Dendritic cell treated with granulocyte-macrophage colony-stimulating factor and Interleukin-4, amounts not matched to agents 40 ng/mL and 50 ng/mL, for 4 days (primary cell): Measurements from ENCODE around the gene ATP2B2.

Experiments
- H3K27ac Mint-ChIP-seq: one replicate; pipeline ENCODE4 v1.8.0; 2022; ENCODE audit warnings: mild to moderate bottlenecking, mixed read lengths
- H3K27me3 Mint-ChIP-seq: one replicate; pipeline ENCODE4 v1.8.0; 2022; ENCODE audit warnings: mild to moderate bottlenecking, mixed read lengths
- H3K36me3 Mint-ChIP-seq: one replicate; pipeline ENCODE4 v1.8.0; 2022; ENCODE audit warnings: low read depth, mixed read lengths
- H3K4me1 Mint-ChIP-seq: one replicate; pipeline ENCODE4 v1.8.0; 2022; ENCODE audit warnings: low read depth, mixed read lengths
- H3K4me3 Mint-ChIP-seq: one replicate; pipeline ENCODE4 v1.8.0; 2022; ENCODE audit warnings: mild to moderate bottlenecking, moderate library complexity, mixed read lengths
- H3K9me3 Mint-ChIP-seq: one replicate; pipeline ENCODE4 v1.8.0; 2022; ENCODE audit warnings: mixed read lengths
- intact Hi-C: fragments of 100-400 bp; cut with micrococcal nuclease; formaldehyde crosslinking; loops from one replicate; pipeline ENCODE4 v1.15.0; 2022

Gene ATP2B2

DNA sequence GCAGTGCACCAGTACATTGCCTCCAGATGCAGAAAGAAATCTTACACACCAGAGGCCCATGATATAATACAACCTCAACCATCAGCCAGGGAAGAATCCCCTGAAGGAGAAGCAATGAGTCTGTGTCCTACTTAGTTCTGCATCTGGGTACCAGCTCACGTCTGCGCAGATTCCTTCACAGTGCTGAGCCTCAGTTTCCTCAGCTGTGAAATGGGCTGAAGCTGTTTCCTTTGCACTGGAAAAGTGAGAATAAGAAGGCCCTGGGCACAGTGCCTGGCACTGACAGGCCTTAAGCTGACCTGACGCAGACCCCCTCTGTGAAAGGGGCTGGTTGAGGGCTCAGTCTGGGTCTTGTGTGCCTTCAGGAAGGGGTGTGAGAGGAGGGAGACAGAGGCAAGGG lies 20.7 kb downstream of the ATP2B2 start:
- no peaks in the 10 kb centered on the region for H3K4me1 Mint-ChIP-seq
- H3K4me3 Mint-ChIP-seq, result no peak overlapping the region
- no peak overlapping the region for H3K27ac Mint-ChIP-seq
- no peaks in the 10 kb centered on the region for H3K36me3 Mint-ChIP-seq
- no peaks in the 10 kb centered on the region for H3K9me3 Mint-ChIP-seq
- peaks cover 3% of the 10 kb centered on the region for H3K27me3 Mint-ChIP-seq
- intact Hi-C loops, result no loop called here

DNA sequence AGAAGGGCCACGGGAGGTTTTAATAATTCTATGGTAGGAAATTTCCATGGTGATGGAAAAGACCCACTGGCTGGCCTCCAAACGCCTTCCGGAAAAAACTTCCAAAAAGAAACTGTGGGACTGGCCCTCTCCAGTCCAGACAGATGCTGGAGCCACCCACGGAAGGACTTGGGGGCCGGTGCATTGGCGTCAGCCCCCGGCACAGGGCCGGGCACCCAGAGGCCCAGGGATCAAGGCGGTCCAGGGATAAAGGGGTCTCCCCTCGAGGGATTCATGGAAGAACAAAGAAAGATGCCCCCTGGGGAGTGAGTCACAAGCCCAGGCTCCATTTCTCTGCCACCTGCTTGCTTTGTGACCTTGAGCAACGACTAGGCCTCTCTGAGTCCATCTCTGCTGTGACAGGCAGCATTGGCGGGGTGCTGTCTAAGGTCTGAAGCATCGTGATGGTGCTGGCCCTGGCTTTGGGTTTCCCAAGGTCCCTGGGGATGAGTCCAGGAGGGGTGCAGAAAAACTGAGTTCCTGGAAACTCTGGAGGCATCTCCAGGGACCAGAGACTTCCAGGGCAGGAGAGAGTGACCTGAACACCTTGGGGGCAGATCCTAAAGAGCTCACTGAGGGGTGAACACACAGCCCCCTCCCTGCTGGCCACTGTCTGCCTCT lies 21.6 kb downstream of the ATP2B2 start:
- intact Hi-C loops, result no loop called here
- Mint-ChIP-seq H3K4me1 (no peaks in the 10 kb centered on the region), H3K4me3 (no peak overlapping the region), H3K27ac (no peak overlapping the region), H3K9me3 (peaks cover 9% of the 10 kb centered on the region), H3K27me3 (peaks cover 3% of the 10 kb centered on the region), H3K36me3 (peaks cover under 1% of the 10 kb centered on the region)

DNA sequence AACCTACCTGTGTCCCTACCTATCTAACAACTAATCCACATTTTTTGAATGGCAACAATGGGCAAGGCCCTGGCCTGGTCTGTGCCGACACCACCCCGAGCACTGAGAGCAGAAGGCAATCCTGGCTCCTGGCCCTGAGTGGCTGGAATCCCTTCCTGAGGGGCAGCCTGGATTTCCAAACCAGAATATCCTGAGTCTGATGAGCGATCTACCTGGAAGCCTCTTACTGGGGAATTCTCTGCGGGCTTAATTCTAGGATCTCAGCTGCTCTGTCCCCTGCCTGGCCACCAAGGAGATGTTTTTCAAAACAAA lies 22.1 kb downstream of the ATP2B2 start:
- Mint-ChIP-seq H3K27ac (no peak overlapping the region), H3K9me3 (peaks cover 14% of the 10 kb centered on the region), H3K36me3 (peaks cover 6% of the 10 kb centered on the region), H3K27me3 (peaks cover 1% of the 10 kb centered on the region), H3K4me3 (no peak overlapping the region), H3K4me1 (no peaks in the 10 kb centered on the region)
- intact Hi-C loops, result no loop called here

DNA sequence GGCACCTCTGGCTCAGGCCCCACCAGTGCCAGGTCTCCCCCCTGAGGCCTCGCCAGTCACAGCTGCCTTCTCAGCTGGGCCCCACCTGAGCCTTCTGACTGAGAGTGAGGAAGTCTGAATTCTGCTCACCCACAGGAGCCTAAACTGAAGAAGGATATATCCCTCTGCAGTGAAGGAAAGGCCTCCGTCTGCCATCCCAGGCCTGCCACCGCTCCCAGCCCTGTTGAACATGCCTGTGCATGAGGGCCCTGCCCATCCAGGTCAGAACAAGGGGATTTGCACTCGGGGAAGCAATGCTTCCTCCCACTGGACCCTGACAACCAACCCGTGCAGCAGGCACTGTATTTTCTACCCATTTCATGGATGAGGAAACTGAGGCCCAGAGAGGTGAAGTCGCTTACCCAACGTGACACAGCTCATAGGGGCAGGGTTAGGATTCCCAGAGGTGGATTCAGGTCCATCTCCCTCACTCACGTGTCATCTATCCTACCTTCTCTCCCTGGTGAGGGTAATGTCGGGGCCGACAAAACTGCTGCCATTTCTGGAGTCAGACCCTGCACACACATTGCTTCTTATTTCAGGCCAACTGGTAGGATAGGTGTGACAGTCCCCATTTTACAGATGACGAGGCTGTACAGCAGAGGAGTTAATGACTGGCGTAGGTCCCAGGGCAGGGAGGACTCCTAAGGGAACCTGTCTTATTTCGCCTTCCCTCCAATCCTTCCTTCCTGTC lies 22.6 kb downstream of the ATP2B2 start:
- Mint-ChIP-seq H3K9me3 (peaks cover 19% of the 10 kb centered on the region), H3K36me3 (peaks cover 6% of the 10 kb centered on the region), H3K4me1 (no peaks in the 10 kb centered on the region), H3K27ac (no peak overlapping the region), H3K4me3 (no peak overlapping the region), H3K27me3 (peaks cover 1% of the 10 kb centered on the region)
- intact Hi-C loops, result no loop called here

DNA sequence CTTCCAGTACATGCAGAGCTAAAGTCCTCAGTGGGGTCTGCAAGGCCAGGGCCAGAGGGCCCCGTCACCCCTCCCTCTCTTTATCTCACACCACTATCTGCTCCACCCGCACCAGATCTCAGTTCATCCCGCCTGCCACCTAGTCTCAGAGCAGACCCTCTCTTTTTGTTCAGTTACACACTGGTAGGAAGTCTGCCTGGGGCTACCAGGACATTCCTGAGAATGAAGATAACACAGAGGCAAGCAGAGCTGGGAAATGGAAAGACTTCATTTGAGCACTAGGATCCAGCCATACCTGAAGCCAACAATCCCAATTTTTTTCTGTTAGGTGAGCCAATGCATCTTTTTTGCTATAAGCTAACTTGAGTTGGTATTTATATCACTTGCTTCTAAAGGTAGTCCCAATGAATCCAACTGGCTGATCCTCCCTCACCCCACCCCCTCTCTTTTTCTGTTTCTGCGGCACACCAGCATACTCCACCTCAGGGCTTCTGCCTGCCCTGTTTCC lies 24.5 kb downstream of the ATP2B2 start:
- Mint-ChIP-seq H3K4me1 (no peaks in the 10 kb centered on the region), H3K36me3 (peaks cover 6% of the 10 kb centered on the region), H3K27ac (no peak overlapping the region), H3K4me3 (no peak overlapping the region), H3K27me3 (no peaks in the 10 kb centered on the region), H3K9me3 (peaks cover 23% of the 10 kb centered on the region)
- intact Hi-C loops, result no loop called here

DNA sequence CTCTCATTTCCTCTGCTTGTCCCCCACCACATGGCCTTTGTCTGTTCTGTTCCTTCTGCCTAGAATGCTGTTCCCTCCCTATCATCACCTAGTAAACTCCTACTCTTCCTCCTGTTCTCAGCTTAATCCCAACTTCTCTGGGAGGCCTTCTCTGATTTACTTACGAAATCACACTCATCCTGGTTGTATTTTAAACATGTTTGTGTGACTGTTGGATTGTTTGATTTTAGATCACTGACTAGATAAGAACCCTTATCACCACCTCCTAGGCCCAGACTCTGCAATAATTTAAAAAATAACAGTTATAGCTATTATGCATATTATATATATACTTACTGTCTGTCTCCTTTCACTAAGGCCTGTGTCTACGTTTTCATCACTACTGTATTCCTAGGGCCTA lies 26.1 kb downstream of the ATP2B2 start:
- Mint-ChIP-seq H3K4me3 (no peak overlapping the region), H3K4me1 (no peaks in the 10 kb centered on the region), H3K36me3 (peaks cover 6% of the 10 kb centered on the region), H3K27me3 (no peaks in the 10 kb centered on the region), H3K9me3 (peaks cover 23% of the 10 kb centered on the region), H3K27ac (no peak overlapping the region)
- intact Hi-C loops, result no loop called here

DNA sequence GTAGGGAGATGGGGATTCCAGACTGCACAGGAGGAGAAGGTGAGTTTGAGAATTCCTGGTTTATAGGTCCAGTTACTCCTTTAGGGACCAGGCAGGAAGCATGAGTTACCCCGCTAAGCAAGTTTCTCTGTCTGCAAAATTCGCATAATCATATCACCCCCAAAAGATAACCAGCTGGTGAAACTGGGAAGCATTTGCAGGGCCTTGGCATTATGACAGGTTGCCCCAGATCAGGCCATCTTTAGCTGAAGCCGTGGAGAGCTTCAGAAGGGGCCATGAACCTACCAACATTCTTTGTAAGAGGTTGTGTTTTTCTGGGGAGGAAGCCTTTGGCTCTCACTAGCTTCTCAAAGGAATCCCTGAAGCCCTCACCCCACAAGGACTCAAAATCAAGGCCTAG lies 29.4 kb downstream of the ATP2B2 start:
- H3K4me1 Mint-ChIP-seq, result peaks cover 5% of the 10 kb centered on the region
- H3K27ac Mint-ChIP-seq, result no peak overlapping the region
- H3K9me3 Mint-ChIP-seq, result peaks cover 23% of the 10 kb centered on the region
- no peak overlapping the region for H3K4me3 Mint-ChIP-seq
- intact Hi-C loops, result no loop called here
- peaks cover 6% of the 10 kb centered on the region for H3K36me3 Mint-ChIP-seq
- H3K27me3 Mint-ChIP-seq, result peaks cover 15% of the 10 kb centered on the region

DNA sequence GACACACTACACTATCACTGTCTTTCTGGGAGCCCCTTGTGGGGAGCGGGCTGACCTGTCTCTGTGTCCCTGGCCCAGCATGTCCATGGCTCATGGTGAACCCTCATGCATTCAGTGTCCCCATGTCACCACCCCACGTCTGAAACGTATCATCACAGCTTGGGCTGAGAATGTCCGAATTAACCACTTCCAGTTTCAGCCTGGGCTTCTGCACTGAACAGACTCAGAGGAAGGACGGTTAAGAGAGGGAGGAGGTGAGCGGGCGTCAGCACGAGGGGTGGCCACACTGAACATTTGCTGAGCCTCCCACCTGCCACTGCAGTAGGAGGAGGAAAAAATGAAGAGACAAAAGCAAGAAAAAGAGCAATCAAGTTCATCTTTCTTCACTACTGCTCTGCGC lies 30.5 kb downstream of the ATP2B2 start:
- peaks cover 23% of the 10 kb centered on the region for H3K9me3 Mint-ChIP-seq
- H3K4me1 Mint-ChIP-seq, result peaks cover 5% of the 10 kb centered on the region
- H3K4me3 Mint-ChIP-seq, result no peak overlapping the region
- intact Hi-C loops, result no loop called here
- peaks cover 6% of the 10 kb centered on the region for H3K36me3 Mint-ChIP-seq
- peaks cover 26% of the 10 kb centered on the region for H3K27me3 Mint-ChIP-seq
- H3K27ac Mint-ChIP-seq, result no peak overlapping the region

DNA sequence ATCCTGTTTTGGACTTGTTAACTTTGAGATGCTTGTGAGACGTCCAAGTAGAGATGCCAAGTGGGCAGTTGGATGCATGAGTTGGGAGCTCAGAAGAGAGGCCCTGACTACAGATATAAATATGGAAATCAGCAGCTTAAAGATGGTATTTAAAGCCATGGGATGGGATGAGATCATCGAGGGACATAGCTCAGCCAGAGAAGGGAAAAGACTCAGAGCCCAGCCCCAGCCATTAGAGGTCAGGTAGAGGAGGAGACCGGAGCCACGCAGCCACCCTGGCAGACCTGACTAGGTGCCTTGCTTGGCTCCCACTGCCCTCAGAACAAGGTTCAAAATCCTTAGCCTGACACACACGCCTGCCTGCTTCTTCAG lies 31.1 kb downstream of the ATP2B2 start:
- Mint-ChIP-seq H3K27me3 (peaks cover 29% of the 10 kb centered on the region), H3K9me3 (peaks cover 19% of the 10 kb centered on the region), H3K36me3 (peaks cover 6% of the 10 kb centered on the region), H3K4me1 (peaks cover 5% of the 10 kb centered on the region), H3K4me3 (no peak overlapping the region), H3K27ac (no peak overlapping the region)
- intact Hi-C loops, result no loop called here

DNA sequence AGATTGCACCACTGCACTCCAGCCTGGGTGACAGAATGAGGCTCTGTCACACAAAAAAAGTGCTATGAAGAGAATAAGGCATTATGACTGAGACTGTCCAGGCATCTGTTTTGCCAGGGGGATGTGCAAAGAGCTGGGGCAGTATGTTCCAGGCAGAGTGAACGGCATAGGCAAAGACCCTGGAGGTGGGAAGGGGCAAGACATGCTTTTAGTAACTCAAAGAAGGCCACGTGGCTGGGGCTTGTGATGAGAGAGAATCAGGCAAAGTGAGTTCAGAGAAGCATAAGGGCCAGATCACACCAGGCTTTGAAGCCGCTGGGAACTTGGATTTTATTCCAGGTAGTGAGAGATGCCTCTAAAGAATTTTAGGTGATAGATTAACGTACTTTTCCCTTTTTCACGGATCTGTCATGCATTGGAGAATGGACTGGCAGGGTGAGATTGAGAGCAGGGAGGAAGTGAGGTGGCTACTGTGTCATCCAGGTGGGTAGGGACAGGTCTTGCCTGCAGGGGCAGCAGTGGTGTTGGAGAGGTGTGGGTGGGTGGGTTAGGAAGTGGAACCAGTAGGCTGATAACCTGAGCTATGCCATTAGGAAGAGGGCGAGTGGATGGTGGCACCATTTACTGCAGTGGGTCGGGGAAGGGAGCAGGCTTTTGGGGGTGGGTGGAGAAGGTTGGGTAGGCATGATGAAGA lies 31.7 kb downstream of the ATP2B2 start:
- Mint-ChIP-seq H3K27me3 (peaks cover 29% of the 10 kb centered on the region), H3K4me1 (peaks cover 5% of the 10 kb centered on the region)

DNA sequence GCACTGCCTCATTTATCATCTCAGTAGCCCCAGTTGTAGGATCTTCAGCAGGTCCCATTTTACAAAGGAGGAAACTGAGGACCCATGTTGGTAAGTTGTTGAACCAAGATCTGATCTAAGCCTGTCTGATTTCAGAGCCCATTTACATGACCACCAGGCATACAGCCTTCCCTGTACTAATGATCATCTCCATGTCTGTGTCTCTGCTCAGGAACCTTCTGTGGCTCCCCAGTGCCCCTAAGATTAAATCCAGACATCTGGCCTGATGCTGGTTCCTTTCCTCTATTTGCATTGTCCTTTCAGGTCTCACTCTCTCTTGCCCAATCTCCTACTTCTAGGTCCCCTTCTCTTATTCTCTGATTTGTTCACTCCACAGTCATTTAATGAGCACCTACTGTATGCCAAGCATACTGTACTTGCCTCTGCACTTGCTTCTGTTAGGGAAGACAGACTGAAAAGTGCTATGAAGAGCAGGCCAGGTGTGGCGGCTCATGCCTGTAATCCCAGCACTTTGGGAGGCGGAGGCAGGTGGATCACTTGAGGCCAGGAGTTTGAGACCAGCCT lies 32.4 kb downstream of the ATP2B2 start:
- Mint-ChIP-seq H3K27me3 (peaks cover 29% of the 10 kb centered on the region), H3K4me1 (peaks cover 5% of the 10 kb centered on the region), H3K36me3 (no peaks in the 10 kb centered on the region), H3K27ac (no peak overlapping the region), H3K4me3 (no peak overlapping the region), H3K9me3 (peaks cover 6% of the 10 kb centered on the region)
- intact Hi-C loops, result no loop called here

More for the DNA sequence above, 31.7 kb downstream of the ATP2B2 start:
- Mint-ChIP-seq H3K27ac (no peak overlapping the region), H3K9me3 (peaks cover 14% of the 10 kb centered on the region), H3K4me3 (no peak overlapping the region), H3K36me3 (peaks cover 4% of the 10 kb centered on the region)
- intact Hi-C loops, result no loop called here

DNA sequence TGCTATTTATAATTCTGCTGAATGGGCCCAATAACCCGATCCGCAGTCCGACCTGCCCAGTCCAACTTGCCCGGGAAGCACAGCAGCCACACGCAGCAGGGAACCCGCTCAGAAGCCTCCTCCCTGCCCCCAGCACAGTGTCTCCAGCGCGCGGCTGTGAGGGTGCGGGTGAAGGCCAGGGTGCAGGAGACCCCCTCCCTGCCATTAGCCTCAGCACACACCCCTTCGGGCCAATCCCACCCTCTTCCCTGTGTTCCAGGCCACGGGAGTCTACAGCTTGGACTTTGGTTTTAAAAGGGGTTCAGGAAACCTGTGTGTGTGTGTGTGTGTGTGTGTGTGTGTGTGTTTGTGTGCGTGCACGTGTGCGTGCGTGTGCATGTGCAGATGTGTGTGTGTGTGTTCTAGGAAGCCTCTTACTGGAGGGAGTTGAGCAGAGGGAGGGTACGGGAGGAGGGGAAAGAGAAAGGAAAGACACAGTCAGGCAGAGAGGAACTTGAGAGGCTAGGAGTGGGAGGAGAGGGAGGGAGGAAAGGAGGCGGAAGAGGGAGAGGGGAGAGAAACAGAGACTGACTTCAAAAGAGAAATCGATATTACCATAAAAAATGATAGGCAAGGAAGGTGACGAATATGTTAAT lies 34.2 kb downstream of the ATP2B2 start:
- H3K4me3 Mint-ChIP-seq, result no peak overlapping the region
- H3K36me3 Mint-ChIP-seq, result no peaks in the 10 kb centered on the region
- peaks cover 5% of the 10 kb centered on the region for H3K4me1 Mint-ChIP-seq
- no peaks in the 10 kb centered on the region for H3K9me3 Mint-ChIP-seq
- intact Hi-C loops, result no loop called here
- peaks cover 30% of the 10 kb centered on the region for H3K27me3 Mint-ChIP-seq
- H3K27ac Mint-ChIP-seq, result no peak overlapping the region

DNA sequence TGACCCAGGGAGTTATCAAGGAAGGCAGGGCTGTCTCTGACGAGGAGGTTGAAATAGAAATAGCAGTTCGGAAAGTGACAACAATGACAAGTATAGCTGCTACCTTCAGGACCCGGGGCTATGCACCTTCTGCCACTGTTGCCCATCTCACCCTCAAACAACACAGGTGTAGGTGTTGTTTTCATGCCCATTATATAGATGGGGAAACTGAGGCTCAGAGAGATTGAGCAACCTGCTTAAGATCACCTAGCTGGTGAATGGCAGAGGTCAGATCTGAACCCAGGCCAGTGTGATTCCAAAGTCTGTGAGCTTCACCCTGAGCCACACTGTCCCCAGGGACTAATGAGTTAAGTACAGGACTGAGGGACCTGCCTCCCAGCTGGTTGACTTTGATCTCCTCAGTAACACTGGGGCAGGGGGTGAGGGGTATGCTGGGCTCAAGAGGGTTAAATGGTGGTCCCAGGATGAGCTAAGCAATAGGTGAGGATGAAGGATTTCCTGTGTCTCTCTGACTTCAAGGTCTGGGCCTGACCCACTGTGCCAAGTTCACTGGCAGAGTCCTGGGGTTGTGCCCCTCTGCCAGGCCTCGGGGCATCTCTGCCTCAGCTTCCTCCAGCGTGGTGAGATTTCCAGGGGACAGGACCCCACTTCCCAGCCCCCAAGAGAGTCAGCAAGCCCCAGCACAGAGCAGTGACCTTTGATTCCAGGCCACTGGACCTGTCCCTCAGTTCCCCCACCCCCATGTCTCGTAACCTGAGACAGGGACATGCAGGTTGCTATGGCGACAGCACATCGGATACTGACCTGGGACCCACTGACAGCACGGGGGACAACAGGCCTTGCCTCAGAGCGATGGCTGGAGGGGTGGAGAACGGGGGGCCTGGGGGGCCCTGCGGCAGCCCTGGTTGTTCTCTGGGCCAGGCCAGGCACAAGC lies 35.0 kb downstream of the ATP2B2 start:
- intact Hi-C loops, result no loop called here
- Mint-ChIP-seq H3K4me1 (peaks cover 5% of the 10 kb centered on the region), H3K27me3 (peaks cover 31% of the 10 kb centered on the region), H3K36me3 (no peaks in the 10 kb centered on the region), H3K4me3 (no peak overlapping the region), H3K9me3 (no peaks in the 10 kb centered on the region), H3K27ac (no peak overlapping the region)
